ENCODE data around the gene MFSD1.

The MFSD1 gene

DNA sequence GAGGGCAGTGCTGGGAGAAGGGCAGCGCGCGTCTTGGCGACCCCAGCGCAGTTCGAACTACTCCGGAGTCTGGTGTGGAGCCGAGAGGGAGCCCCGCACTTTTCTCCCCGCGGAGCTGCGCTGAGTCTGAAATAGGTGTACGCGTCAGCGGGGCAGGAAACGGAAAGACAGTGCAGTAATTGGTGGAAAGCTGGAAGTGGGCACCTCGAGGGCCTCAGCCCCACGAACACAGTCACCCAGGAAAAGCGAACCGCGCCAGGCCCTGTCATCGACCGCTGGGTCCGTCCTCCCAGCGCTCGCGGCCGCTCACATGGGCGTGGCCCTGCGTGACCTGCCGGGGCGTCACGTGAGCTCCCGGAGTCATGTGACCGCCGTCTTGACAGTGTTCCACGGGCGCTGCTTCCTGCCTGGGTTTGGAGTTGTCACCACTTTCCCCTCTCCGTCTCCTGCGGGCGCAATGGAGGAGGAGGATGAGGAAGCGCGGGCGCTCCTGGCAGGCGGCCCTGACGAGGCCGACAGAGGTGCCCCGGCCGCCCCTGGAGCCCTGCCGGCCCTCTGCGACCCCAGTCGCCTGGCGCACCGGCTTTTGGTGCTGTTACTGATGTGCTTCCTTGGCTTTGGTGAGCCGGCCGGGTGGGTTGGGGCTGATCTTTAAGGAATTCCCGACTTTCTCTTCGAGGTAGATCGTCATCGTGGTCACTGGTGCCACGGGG, at the start of gene MFSD1:
Gene MFSD1, plus strand, starts transcription at position 359 of the 713 bp plus-strand sequence. Its CDS starts 99 bp downstream, at position 458.
- H3K4me3 ChIP-seq (ENCODE audit: low read length) = peak within 1 kb of the TSS; percentile 90
- WGBS (ENCODE audit: insufficient coverage, insufficient read length) = no CpG with 5 or more reads among the region's 61 CpGs
- DNase-seq (ENCODE audit: low read depth, low spot score) = peak; percentile 48
- H3K36me3 ChIP-seq (ENCODE audit: control insufficient read depth, insufficient read depth, low read length) = no peaks in the 10 kb centered on the region
- no peaks in the 10 kb centered on the region for H3K4me1 ChIP-seq (ENCODE audit: control insufficient read depth, insufficient read depth, low read length)
- no peak within 1 kb of the TSS for H3K27ac ChIP-seq (ENCODE audit: low read length)
- peaks cover 10% of the 10 kb centered on the region; the same call in 1 of the 2 replicates for H3K27me3 ChIP-seq (ENCODE audit: control insufficient read depth, insufficient read depth, low read length)
- H3K9me3 ChIP-seq (ENCODE audit: control insufficient read depth, insufficient read depth, low read length) = no peaks in the 10 kb centered on the region

DNA sequence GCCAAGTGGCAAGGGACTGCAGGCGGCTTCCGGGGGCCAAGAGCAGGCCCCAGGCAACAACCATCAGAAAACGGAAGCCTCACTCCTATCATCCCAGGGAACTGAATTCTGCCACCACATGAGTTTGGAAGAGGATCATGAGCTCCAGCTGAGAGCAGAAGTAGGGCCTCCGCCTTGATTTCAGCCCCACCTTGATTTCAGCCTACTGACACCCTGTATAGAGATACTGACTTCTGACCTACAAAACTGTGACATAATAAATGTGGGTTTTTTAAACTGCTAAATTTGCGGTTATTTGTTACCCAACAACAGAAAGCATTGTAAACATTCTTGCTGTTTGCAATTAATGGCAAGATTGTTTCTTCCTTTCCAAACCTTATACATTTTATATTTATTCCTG, 48.0 kb upstream of the MFSD1 start:
- DNase-seq (ENCODE audit: low read depth, low spot score) = no peak
- Histone ChIP-seq H3K27me3 (ENCODE audit: control insufficient read depth, insufficient read depth, low read length) (no peaks in the 10 kb centered on the region), H3K4me3 (ENCODE audit: low read length) (no peak overlapping the region), H3K4me1 (ENCODE audit: control insufficient read depth, insufficient read depth, low read length) (no peaks in the 10 kb centered on the region), H3K27ac (ENCODE audit: low read length) (no peak overlapping the region), H3K9me3 (ENCODE audit: control insufficient read depth, insufficient read depth, low read length) (no peaks in the 10 kb centered on the region), H3K36me3 (ENCODE audit: control insufficient read depth, insufficient read depth, low read length) (no peaks in the 10 kb centered on the region)
- WGBS (ENCODE audit: insufficient coverage, insufficient read length) = no CpG with 5 or more reads among the region's 5 CpGs

GRCh38 chr3:158755421-158755820, 46.4 kb upstream of the MFSD1 start:
- Histone ChIP-seq H3K36me3 (ENCODE audit: control insufficient read depth, insufficient read depth, low read length) (no peaks in the 10 kb centered on the region), H3K9me3 (ENCODE audit: control insufficient read depth, insufficient read depth, low read length) (no peaks in the 10 kb centered on the region)
- no CpG with 5 or more reads among the region's 2 CpGs for WGBS (ENCODE audit: insufficient coverage, insufficient read length)

DNA sequence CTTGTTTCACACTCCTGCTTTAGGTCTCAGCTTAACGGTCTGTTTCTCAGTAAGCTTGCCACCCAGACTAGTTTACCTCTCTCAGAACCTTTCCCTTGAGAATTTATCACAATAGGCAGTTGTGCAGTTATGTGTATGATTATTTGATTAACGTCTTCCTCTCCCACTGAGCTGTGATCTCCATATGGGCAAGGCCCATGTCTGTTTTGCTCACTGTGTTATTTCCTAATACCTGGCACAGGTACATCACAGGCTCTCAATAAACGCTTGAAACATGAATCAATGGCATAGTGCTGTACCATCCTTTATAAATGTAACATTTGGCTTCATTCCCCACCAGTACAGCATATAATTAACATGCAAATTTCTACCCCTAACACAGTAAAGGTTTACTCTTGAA, 40.5 kb upstream of the MFSD1 start:
- H3K4me3 ChIP-seq (ENCODE audit: low read length) = no peak overlapping the region
- no peaks in the 10 kb centered on the region for H3K9me3 ChIP-seq (ENCODE audit: control insufficient read depth, insufficient read depth, low read length)
- no peaks in the 10 kb centered on the region; the same call in 1 of the 2 replicates for H3K4me1 ChIP-seq (ENCODE audit: control insufficient read depth, insufficient read depth, low read length)
- H3K27ac ChIP-seq (ENCODE audit: low read length) = no peak overlapping the region
- no peaks in the 10 kb centered on the region for H3K36me3 ChIP-seq (ENCODE audit: control insufficient read depth, insufficient read depth, low read length)
- no peaks in the 10 kb centered on the region for H3K27me3 ChIP-seq (ENCODE audit: control insufficient read depth, insufficient read depth, low read length)
- DNase-seq (ENCODE audit: low read depth, low spot score) = no peak
- no CpG with 5 or more reads among the region's 3 CpGs for WGBS (ENCODE audit: insufficient coverage, insufficient read length)

More at GRCh38 chr3:158755421-158755820, 46.4 kb upstream of the MFSD1 start:
- Histone ChIP-seq H3K27ac (ENCODE audit: low read length) (no peak overlapping the region), H3K4me1 (ENCODE audit: control insufficient read depth, insufficient read depth, low read length) (no peaks in the 10 kb centered on the region), H3K4me3 (ENCODE audit: low read length) (no peak overlapping the region), H3K27me3 (ENCODE audit: control insufficient read depth, insufficient read depth, low read length) (no peaks in the 10 kb centered on the region)
- no peak for DNase-seq (ENCODE audit: low read depth, low spot score)

- H3K4me3 ChIP-seq (ENCODE audit: low read length) = no peak overlapping the region
- H3K27me3 ChIP-seq (ENCODE audit: control insufficient read depth, insufficient read depth, low read length) = no peaks in the 10 kb centered on the region
- no peaks in the 10 kb centered on the region for H3K9me3 ChIP-seq (ENCODE audit: control insufficient read depth, insufficient read depth, low read length)
- no peak for DNase-seq (ENCODE audit: low read depth, low spot score)
- H3K4me1 ChIP-seq (ENCODE audit: control insufficient read depth, insufficient read depth, low read length) = no peaks in the 10 kb centered on the region; the same call in 1 of the 2 replicates
- no CpG with 5 or more reads among the region's 4 CpGs for WGBS (ENCODE audit: insufficient coverage, insufficient read length)
- no peak overlapping the region for H3K27ac ChIP-seq (ENCODE audit: low read length)
- H3K36me3 ChIP-seq (ENCODE audit: control insufficient read depth, insufficient read depth, low read length) = no peaks in the 10 kb centered on the region
Measured at GRCh38 chr3:158762701-158763100, 39.2 kb upstream of the MFSD1 start.

DNA sequence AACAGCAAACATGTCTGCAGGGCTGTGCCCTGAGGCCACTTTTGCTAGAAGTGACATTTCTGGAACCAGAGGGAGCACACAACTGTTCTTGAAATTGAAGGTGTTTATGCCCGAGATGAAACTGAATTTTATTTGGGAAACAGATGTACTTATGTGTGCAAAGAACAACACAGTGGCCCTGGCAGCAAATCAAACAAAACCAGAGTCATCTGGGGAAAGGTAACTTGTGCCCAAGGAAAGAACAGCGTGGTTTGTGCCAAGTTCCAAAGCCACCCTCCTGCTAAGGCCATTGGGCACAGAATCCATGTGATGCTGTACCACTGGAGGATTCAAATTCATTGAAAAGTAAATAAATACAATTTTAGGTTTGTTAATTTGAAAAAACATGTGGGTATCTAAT, 38.4 kb upstream of the MFSD1 start:
- no peaks in the 10 kb centered on the region for H3K9me3 ChIP-seq (ENCODE audit: control insufficient read depth, insufficient read depth, low read length)
- WGBS (ENCODE audit: insufficient coverage, insufficient read length) = no CpG with 5 or more reads among the region's 2 CpGs
- no peak for DNase-seq (ENCODE audit: low read depth, low spot score)
- H3K36me3 ChIP-seq (ENCODE audit: control insufficient read depth, insufficient read depth, low read length) = no peaks in the 10 kb centered on the region
- peaks cover under 1% of the 10 kb centered on the region; the same call in 1 of the 2 replicates for H3K4me1 ChIP-seq (ENCODE audit: control insufficient read depth, insufficient read depth, low read length)
- no peak overlapping the region for H3K27ac ChIP-seq (ENCODE audit: low read length)
- H3K4me3 ChIP-seq (ENCODE audit: low read length) = no peak overlapping the region
- H3K27me3 ChIP-seq (ENCODE audit: control insufficient read depth, insufficient read depth, low read length) = no peaks in the 10 kb centered on the region

DNA sequence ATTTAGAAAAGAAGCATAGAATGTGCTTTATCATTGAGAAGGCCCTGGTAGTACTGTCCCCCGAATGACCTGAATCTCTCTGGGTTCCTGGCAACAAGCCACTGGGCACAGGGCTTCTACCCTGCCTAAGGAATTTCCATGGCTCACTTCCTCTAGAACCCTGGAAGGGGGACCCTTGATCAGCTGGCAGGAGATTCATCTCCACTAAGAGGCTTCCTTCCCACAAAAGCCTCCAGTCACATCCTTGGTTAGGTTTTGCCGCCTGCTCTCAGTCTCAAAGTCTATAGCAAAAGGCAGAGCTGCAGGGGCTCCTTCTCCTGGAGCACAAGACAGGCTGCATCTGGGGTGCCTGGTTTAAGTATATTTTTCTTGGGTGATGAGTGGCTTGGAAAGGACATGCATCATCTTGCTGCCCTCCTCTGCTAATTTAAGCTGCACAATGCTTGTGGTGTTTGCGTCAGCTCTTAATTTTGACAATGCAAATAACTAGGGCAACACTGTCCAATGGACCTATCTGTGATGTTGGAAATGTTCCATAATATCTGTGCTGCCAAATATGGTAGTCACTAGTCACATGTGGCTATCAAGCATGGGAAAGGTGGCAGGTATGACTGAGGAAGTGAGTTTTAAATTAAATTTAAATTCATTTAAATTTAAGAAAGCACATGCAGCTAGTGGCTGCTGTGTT, 36.2 kb upstream of the MFSD1 start:
- H3K27me3 ChIP-seq (ENCODE audit: control insufficient read depth, insufficient read depth, low read length) = no peaks in the 10 kb centered on the region
- no peak for DNase-seq (ENCODE audit: low read depth, low spot score)
- H3K4me1 ChIP-seq (ENCODE audit: control insufficient read depth, insufficient read depth, low read length) = peaks cover 2% of the 10 kb centered on the region; the same call in 1 of the 2 replicates
- no peaks in the 10 kb centered on the region for H3K36me3 ChIP-seq (ENCODE audit: control insufficient read depth, insufficient read depth, low read length)
- H3K9me3 ChIP-seq (ENCODE audit: control insufficient read depth, insufficient read depth, low read length) = no peaks in the 10 kb centered on the region
- H3K27ac ChIP-seq (ENCODE audit: low read length) = no peak overlapping the region
- no CpG with 5 or more reads among the region's 3 CpGs for whole genome bisulfite sequencing (ENCODE audit: insufficient coverage, insufficient read length)
- H3K4me3 ChIP-seq (ENCODE audit: low read length) = no peak overlapping the region

DNA sequence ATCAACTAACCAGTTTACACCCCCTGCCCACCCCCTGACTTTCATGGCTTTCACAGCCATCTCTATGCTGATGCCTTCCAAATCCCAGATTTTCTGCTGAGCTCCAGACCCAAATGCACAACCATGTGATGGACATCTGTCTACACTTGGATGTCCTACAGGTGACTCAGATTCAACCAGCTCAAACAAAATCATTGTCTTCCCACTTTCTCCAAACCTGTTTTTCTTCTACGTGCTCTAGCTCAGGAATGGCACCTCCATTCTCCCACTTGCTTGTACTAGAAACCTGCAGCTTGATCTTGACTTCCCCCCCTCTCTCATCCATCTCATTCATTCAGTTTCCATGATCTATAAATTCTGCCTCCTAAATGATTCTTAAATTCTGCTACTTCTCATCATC, 35.5 kb upstream of the MFSD1 start:
- peaks cover 2% of the 10 kb centered on the region; the same call in 1 of the 2 replicates for H3K4me1 ChIP-seq (ENCODE audit: control insufficient read depth, insufficient read depth, low read length)
- no peak overlapping the region for H3K4me3 ChIP-seq (ENCODE audit: low read length)
- no peak overlapping the region for H3K27ac ChIP-seq (ENCODE audit: low read length)
- no peaks in the 10 kb centered on the region for H3K27me3 ChIP-seq (ENCODE audit: control insufficient read depth, insufficient read depth, low read length)
- no CpG with 5 or more reads among the region's 1 CpG for WGBS (ENCODE audit: insufficient coverage, insufficient read length)
- no peak for DNase-seq (ENCODE audit: low read depth, low spot score)
- H3K9me3 ChIP-seq (ENCODE audit: control insufficient read depth, insufficient read depth, low read length) = no peaks in the 10 kb centered on the region
- H3K36me3 ChIP-seq (ENCODE audit: control insufficient read depth, insufficient read depth, low read length) = no peaks in the 10 kb centered on the region

DNA sequence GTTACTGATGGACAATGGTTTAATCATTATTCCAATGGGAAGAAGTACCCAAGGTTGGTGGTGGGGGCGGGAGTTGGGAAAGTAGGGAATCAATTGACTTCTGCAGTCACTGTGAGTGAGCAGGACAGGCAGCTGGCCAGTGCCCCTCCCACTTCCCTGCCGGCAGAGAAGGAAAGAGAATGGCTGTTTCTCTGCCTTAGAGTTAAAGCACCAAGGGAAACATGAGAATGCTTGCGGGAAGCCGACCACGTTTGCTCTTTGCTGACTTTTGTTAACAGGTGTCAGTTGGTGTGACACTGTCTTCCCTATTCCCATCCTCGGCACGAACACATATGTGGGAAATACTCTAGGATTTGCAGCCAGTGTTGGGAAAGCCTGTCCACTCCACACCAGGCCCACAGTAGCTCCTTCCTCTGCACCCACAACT, 33.5 kb upstream of the MFSD1 start:
- Histone ChIP-seq H3K9me3 (ENCODE audit: control insufficient read depth, insufficient read depth, low read length) (no peaks in the 10 kb centered on the region), H3K27me3 (ENCODE audit: control insufficient read depth, insufficient read depth, low read length) (no peaks in the 10 kb centered on the region), H3K4me3 (ENCODE audit: low read length) (no peak overlapping the region), H3K27ac (ENCODE audit: low read length) (no peak overlapping the region), H3K36me3 (ENCODE audit: control insufficient read depth, insufficient read depth, low read length) (no peaks in the 10 kb centered on the region), H3K4me1 (ENCODE audit: control insufficient read depth, insufficient read depth, low read length) (peaks cover 2% of the 10 kb centered on the region; the same call in 1 of the 2 replicates)
- DNase-seq (ENCODE audit: low read depth, low spot score) = no peak
- no CpG with 5 or more reads among the region's 7 CpGs for WGBS (ENCODE audit: insufficient coverage, insufficient read length)

DNA sequence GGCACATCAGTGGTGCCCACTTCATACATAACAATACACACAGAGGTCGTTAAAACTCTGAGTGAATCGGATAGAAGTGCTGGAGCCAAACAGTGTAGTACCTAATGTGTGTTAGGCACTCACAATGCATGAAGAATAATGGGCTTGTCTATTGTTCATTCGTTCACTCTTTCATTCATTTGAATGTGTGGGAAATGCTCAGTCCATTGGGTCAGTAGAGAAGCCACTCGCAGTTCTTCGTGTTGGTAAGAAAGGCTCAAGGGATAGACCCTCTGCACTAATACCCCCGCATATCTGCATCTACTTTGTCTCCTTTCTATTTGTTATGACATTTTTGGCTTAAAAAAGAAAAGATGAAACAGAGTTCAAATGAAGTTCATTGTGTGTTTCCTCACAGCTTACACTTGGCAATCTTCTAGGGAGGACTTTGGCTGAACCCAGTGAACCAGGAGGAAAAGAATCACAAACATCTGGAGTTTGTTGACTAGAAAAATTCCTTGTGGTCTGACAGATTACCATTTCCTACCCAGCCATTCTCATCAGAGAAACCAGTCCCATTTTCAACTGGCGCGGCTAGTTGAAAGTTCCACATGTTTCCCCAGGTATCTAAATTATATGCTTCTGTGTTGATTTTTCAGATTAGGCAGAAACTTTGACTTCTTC, 32.8 kb upstream of the MFSD1 start:
- no CpG with 5 or more reads among the region's 8 CpGs for WGBS (ENCODE audit: insufficient coverage, insufficient read length)
- no peak overlapping the region for H3K4me3 ChIP-seq (ENCODE audit: low read length)
- H3K36me3 ChIP-seq (ENCODE audit: control insufficient read depth, insufficient read depth, low read length) = no peaks in the 10 kb centered on the region
- H3K9me3 ChIP-seq (ENCODE audit: control insufficient read depth, insufficient read depth, low read length) = no peaks in the 10 kb centered on the region
- peaks cover 2% of the 10 kb centered on the region; the same call in 1 of the 2 replicates for H3K4me1 ChIP-seq (ENCODE audit: control insufficient read depth, insufficient read depth, low read length)
- DNase-seq (ENCODE audit: low read depth, low spot score) = no peak
- H3K27me3 ChIP-seq (ENCODE audit: control insufficient read depth, insufficient read depth, low read length) = no peaks in the 10 kb centered on the region
- no peak overlapping the region for H3K27ac ChIP-seq (ENCODE audit: low read length)

Data from iPS DF 6.9 (cell line).